Measurements from ENCODE around the gene DCXR. TPM values are rescaled to one million over a fixed set of nuclear protein-coding genes. Genes with fewer than 3 reads are reported as not detected.

DCXR gene
- total and polyA plus RNA-seq, 2 of the 13 experiments (the other 11 are each of a cell fraction or from before 2014, with no cell fraction given): 287 to 311 TPM

GRCh38 chr17:82065638-82066303 lies 28.3 kb upstream of the DCXR start, which contains the start of gene DUS1L (continued):
- TF ChIP-seq SNAPC4 (CRISPR knock-in tag; IDR thresholded peaks at IDR 0.05) (no peak), JUN (CRISPR knock-in tag; IDR thresholded peaks at IDR 0.05) (no peak), ZNF530 (CRISPR knock-in tag; IDR thresholded peaks at IDR 0.05; ENCODE audit: low read depth) (no peak), ZFP36L1 (CRISPR knock-in tag; IDR thresholded peaks at IDR 0.05) (no peak), GMEB1 (CRISPR knock-in tag; IDR thresholded peaks at IDR 0.05; ENCODE audit: borderline replicate concordance) (peak; percentile 86), CEBPG (CRISPR knock-in tag; IDR thresholded peaks at IDR 0.05) (peak; percentile 19; the same call in 1 of the 2 replicates), WIZ (CRISPR knock-in tag; IDR thresholded peaks at IDR 0.05) (no peak), USF2 (IDR thresholded peaks at IDR 0.05; ENCODE audit: low read depth, low read length) (no peak), USF2 (CRISPR knock-in tag; IDR thresholded peaks at IDR 0.05; ENCODE audit: borderline replicate concordance) (no peak; the same call in 1 of the 2 replicates), NR2F6 (IDR thresholded peaks at IDR 0.05) (peak; percentile 96), NR2F6 (CRISPR knock-in tag; IDR thresholded peaks at IDR 0.05) (peak; percentile 100), KLF12 (CRISPR knock-in tag; IDR thresholded peaks at IDR 0.05; ENCODE audit: borderline replicate concordance) (peak; percentile 52; the same call in 1 of the 2 replicates), PRPF4 (IDR thresholded peaks at IDR 0.05; ENCODE audit: low read depth, low read length, poor library complexity, severe bottlenecking) (peak; percentile 96), RNF2 (conservative IDR thresholded peaks at IDR 0.05; ENCODE audit: low read depth) (0 out of 2 replicates have a peak, but pooled peaks have one; percentile 55), TOPORS (CRISPR knock-in tag; IDR thresholded peaks at IDR 0.05) (peak; percentile 85), ZNF234 (CRISPR knock-in tag; conservative IDR thresholded peaks at IDR 0.05) (0 out of 2 replicates have a peak, but pooled peaks have one; percentile 47)
- TF ChIP-seq, protein P1, sequence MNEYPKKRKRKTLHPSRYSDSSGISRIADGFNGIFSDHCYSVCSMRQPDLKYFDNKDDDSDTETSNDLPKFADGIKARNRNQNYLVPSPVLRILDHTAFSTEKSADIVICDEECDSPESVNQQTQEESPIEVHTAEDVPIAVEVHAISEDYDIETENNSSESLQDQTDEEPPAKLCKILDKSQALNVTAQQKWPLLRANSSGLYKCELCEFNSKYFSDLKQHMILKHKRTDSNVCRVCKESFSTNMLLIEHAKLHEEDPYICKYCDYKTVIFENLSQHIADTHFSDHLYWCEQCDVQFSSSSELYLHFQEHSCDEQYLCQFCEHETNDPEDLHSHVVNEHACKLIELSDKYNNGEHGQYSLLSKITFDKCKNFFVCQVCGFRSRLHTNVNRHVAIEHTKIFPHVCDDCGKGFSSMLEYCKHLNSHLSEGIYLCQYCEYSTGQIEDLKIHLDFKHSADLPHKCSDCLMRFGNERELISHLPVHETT (CRISPR knock-in tag; conservative IDR thresholded peaks at IDR 0.05): peak; percentile 99
- TF ChIP-seq, protein P2, sequence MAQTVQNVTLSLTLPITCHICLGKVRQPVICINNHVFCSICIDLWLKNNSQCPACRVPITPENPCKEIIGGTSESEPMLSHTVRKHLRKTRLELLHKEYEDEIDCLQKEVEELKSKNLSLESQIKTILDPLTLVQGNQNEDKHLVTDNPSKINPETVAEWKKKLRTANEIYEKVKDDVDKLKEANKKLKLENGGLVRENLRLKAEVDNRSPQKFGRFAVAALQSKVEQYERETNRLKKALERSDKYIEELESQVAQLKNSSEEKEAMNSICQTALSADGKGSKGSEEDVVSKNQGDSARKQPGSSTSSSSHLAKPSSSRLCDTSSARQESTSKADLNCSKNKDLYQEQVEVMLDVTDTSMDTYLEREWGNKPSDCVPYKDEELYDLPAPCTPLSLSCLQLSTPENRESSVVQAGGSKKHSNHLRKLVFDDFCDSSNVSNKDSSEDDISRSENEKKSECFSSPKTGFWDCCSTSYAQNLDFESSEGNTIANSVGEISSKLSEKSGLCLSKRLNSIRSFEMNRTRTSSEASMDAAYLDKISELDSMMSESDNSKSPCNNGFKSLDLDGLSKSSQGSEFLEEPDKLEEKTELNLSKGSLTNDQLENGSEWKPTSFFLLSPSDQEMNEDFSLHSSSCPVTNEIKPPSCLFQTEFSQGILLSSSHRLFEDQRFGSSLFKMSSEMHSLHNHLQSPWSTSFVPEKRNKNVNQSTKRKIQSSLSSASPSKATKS (CRISPR knock-in tag; IDR thresholded peaks at IDR 0.05): no peak
